Measurements from ENCODE around the gene NUMB. TPM values are rescaled to one million over a fixed set of nuclear protein-coding genes. Genes with fewer than 3 reads are reported as not detected.

Gene NUMB
- total RNA-seq, 3 donors from 2014 or later (not counting 1 experiment from before 2014, with no cell fraction given): 50.0 to 67.4 (median 56.3) TPM

DNA sequence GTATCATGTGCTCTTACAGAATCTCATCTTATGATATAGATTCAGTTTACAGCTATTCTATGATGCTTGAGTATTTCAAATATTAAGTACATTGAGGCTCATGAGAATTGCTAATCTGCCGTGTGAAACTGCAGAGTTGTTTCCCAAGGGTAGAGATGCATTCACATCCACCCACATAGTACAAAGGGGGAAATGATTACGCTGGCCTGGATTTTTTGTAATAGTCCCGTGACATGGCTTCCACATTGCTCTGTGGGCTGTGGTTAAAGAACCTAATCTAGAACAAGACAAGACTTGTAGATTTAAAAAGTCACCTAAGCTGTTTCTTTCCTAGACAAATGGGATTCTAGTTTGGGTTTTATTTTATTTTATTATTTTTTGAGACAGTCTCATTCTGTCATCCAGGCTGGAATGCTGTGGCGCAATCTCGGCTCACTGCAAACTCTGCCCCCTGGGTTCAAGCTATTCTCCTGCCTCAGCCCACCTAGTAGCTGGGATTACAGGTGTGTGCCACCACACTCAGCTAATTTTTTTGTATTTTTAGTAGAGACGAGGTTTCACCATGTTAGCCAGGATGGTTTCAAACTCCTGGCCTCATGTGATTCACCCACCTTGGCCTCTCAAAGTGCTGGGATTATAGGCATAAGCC is 19.4 kb upstream of the NUMB start:
- Histone ChIP-seq H3K36me3 (ENCODE audit: control insufficient read depth, insufficient read depth, low read length) (no peaks in the 10 kb centered on the region), H3K27me3 (ENCODE audit: control insufficient read depth, insufficient read depth, low read length) (no peaks in the 10 kb centered on the region), H3K27ac (ENCODE audit: low read length) (no peak overlapping the region), H3K4me3 (ENCODE audit: low read length) (no peak overlapping the region), H3K9me3 (ENCODE audit: control insufficient read depth, insufficient read depth, low read length) (no peaks in the 10 kb centered on the region), H3K4me1 (ENCODE audit: control insufficient read depth, insufficient read depth, low read length) (no peaks in the 10 kb centered on the region)
- Mint-ChIP-seq H3K4me3 (no peak overlapping the region), H3K9me3 (no peaks in the 10 kb centered on the region), H3K36me3 (no peaks in the 10 kb centered on the region), H3K27me3 (ENCODE audit: low read depth in 2 of 2) (peaks cover 0 to 5% of the 10 kb centered on the region in 2 donors), H3K4me1 (no peaks in the 10 kb centered on the region), H3K27ac (no peak overlapping the region)
- ATAC-seq (no peak), DNase-seq (no peak)
- WGBS (ENCODE audit: insufficient coverage): 76% methylated on average over 6 of the region's 6 CpGs
- TF ChIP-seq, protein P1, sequence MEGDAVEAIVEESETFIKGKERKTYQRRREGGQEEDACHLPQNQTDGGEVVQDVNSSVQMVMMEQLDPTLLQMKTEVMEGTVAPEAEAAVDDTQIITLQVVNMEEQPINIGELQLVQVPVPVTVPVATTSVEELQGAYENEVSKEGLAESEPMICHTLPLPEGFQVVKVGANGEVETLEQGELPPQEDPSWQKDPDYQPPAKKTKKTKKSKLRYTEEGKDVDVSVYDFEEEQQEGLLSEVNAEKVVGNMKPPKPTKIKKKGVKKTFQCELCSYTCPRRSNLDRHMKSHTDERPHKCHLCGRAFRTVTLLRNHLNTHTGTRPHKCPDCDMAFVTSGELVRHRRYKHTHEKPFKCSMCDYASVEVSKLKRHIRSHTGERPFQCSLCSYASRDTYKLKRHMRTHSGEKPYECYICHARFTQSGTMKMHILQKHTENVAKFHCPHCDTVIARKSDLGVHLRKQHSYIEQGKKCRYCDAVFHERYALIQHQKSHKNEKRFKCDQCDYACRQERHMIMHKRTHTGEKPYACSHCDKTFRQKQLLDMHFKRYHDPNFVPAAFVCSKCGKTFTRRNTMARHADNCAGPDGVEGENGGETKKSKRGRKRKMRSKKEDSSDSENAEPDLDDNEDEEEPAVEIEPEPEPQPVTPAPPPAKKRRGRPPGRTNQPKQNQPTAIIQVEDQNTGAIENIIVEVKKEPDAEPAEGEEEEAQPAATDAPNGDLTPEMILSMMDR (IDR thresholded peaks at IDR 0.05): no peak
- intact Hi-C loops (cut with micrococcal nuclease): no loop called here

DNA sequence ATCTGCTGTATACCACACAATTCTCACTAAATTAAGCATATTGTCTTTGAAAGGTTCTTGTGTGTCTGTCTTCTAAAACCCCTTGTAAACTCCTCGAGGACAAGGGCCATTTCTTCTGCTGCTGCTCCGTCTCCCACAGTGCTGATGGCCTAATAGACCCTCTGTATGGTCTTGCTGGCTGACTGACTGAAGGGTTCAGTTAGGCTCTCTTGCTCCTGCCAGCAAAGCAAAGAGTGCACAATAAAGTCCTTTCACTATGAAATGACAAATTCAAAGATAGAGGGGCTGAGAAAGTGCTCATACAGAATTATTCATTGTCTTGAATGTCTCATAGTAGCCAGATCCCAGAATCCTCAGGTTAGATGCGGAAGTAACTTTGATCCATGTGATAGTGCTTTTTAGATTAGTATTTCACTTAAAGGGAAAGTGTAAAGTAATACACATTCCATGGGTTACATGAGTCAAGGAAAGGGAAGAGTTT is 18.1 kb upstream of the NUMB start:
- H3K4me3 ChIP-seq (ENCODE audit: low read length): no peak overlapping the region
- no peak overlapping the region for H3K27ac Mint-ChIP-seq

DNA sequence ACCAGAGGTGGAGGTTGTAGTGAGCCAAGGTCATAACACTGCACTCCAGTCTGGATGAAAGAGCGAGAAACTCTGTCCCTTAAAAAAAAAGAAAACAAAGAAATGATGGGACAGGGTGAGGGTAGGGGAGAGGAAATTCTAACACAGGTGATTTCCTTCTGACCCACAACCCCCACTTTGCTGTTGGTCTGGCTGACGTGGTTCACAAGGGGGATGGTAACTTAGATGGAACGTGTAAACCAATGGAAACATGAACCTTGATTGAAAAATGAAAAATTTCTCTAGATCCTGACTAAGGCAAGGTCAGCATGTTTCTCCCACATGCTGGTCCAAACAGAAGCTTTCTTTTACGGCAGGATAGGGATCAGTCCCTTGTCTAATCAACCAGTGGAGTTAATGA is 16.6 kb upstream of the NUMB start:
- 60% methylated on average over 4 of the region's 4 CpGs for WGBS (ENCODE audit: insufficient coverage)

More for the DNA sequence above, 18.1 kb upstream of the NUMB start:
- no peak for ATAC-seq
- no peak overlapping the region for H3K27ac ChIP-seq (ENCODE audit: low read length)
- peaks cover 0 to 8% of the 10 kb centered on the region in 2 donors for H3K27me3 Mint-ChIP-seq (ENCODE audit: low read depth in 2 of 2)
- 90% methylated on average over 3 of the region's 3 CpGs for WGBS (ENCODE audit: insufficient coverage)
- no peaks in the 10 kb centered on the region for H3K27me3 ChIP-seq (ENCODE audit: control insufficient read depth, insufficient read depth, low read length)
- H3K9me3 Mint-ChIP-seq: no peaks in the 10 kb centered on the region
- intact Hi-C loops (cut with micrococcal nuclease): no loop called here
- H3K36me3 Mint-ChIP-seq: no peaks in the 10 kb centered on the region
- TF ChIP-seq, protein P1 (IDR thresholded peaks at IDR 0.05): no peak
- no peaks in the 10 kb centered on the region for H3K36me3 ChIP-seq (ENCODE audit: control insufficient read depth, insufficient read depth, low read length)
- peaks cover 0 to 6% of the 10 kb centered on the region in 2 donors for H3K4me1 Mint-ChIP-seq
- no peaks in the 10 kb centered on the region for H3K9me3 ChIP-seq (ENCODE audit: control insufficient read depth, insufficient read depth, low read length)
- no peak overlapping the region for H3K4me3 Mint-ChIP-seq
- DNase-seq: no peak
- no peaks in the 10 kb centered on the region for H3K4me1 ChIP-seq (ENCODE audit: control insufficient read depth, insufficient read depth, low read length)

More for the DNA sequence above, 16.6 kb upstream of the NUMB start:
- Mint-ChIP-seq H3K27me3 (ENCODE audit: low read depth in 2 of 2) (peaks cover 0 to 8% of the 10 kb centered on the region in 2 donors), H3K36me3 (no peaks in the 10 kb centered on the region), H3K4me1 (peaks cover 0 to 6% of the 10 kb centered on the region in 2 donors), H3K27ac (no peak overlapping the region), H3K4me3 (no peak overlapping the region), H3K9me3 (no peaks in the 10 kb centered on the region)
- ATAC-seq (no peak), DNase-seq (no peak)
- H3K9me3 ChIP-seq (ENCODE audit: control insufficient read depth, insufficient read depth, low read length): no peaks in the 10 kb centered on the region
- H3K36me3 ChIP-seq (ENCODE audit: control insufficient read depth, insufficient read depth, low read length): no peaks in the 10 kb centered on the region
- H3K27me3 ChIP-seq (ENCODE audit: control insufficient read depth, insufficient read depth, low read length): no peaks in the 10 kb centered on the region
- intact Hi-C loops (cut with micrococcal nuclease): no loop called here
- TF ChIP-seq, protein P1 (IDR thresholded peaks at IDR 0.05): no peak
- no peak overlapping the region for H3K4me3 ChIP-seq (ENCODE audit: low read length)
- H3K27ac ChIP-seq (ENCODE audit: low read length): no peak overlapping the region
- no peaks in the 10 kb centered on the region for H3K4me1 ChIP-seq (ENCODE audit: control insufficient read depth, insufficient read depth, low read length)

All from natural killer cell (primary cell).